Kidney (tissue), 14 donors: Measurements from ENCODE around the gene PPIL1. TPM values are rescaled to one million over a fixed set of nuclear protein-coding genes. Genes with fewer than 3 reads are reported as not detected.

Source experiments
- DNase-seq, 5 donors: peaks; one replicate each; pipeline ENCODE4 v3.0.0-alpha.2; 2013 to 2020
- FAIRE-seq: peaks from 2 replicates; lab custom pipeline; 2012; peaks lifted over from hg19 to GRCh38; lab: Jason Lieb, UNC
- H3K27ac ChIP-seq, 2 donors: one replicate each; pipeline ENCODE4 v1.7.0; 2013; ENCODE audit warnings: low read depth in 2 of 2, low read length in 2 of 2, inconsistent platforms in 1 of 2
- H3K27me3 ChIP-seq: one replicate; pipeline ENCODE4 v1.7.1; 2013; ENCODE audit warnings: low read length, inconsistent platforms; ENCODE audit not compliant: control insufficient read depth, insufficient read depth
- H3K36me3 ChIP-seq, 3 donors: one replicate each; pipeline versions ENCODE4 v1.7.0 to v1.7.1; 2013; ENCODE audit warnings: low read length in 3 of 3, control low read depth in 1 of 3, inconsistent platforms in 1 of 3; ENCODE audit not compliant: insufficient read depth in 3 of 3, control insufficient read depth in 2 of 3
- H3K4me1 ChIP-seq, 3 donors: one replicate each; pipeline versions ENCODE4 v1.7.0 to v1.7.1; 2013; ENCODE audit warnings: low read length in 3 of 3, inconsistent platforms in 1 of 3, low read depth in 1 of 3; ENCODE audit not compliant: control insufficient read depth in 2 of 3, insufficient read depth in 2 of 3
- H3K4me3 ChIP-seq, 3 donors: one replicate each; pipeline versions ENCODE4 v1.7.0 to v1.8.1; 2013; ENCODE audit warnings: low read length in 3 of 3, control low read depth in 1 of 3, inconsistent platforms in 1 of 3
- H3K9ac ChIP-seq, 3 donors: one replicate each; pipeline versions ENCODE4 v1.7.0 to v1.7.1; 2013; ENCODE audit warnings: low read length in 3 of 3, control low read depth in 1 of 3, inconsistent platforms in 1 of 3
- H3K9me3 ChIP-seq, 3 donors: one replicate each; pipeline versions ENCODE4 v1.7.0 to v1.7.1; 2013; ENCODE audit warnings: low read length in 3 of 3, control low read depth in 1 of 3, inconsistent platforms in 1 of 3; ENCODE audit not compliant: control insufficient read depth in 2 of 3, insufficient read depth in 1 of 3
- CTCF ChIP-seq: IDR thresholded peaks from 3 replicates; pipeline ENCODE4 v1.5.1; 2012; ENCODE audit warnings: mild to moderate bottlenecking, moderate library complexity, borderline replicate concordance; ENCODE audit not compliant: insufficient read depth; ENCODE audit errors: extremely low read depth
- intact Hi-C: fragments of 100-400 bp; cut with DNase I; formaldehyde crosslinking; loops from one replicate; pipeline ENCODE4 v1.11.1; 2022
- polyA plus RNA-seq: library from polyadenylated mRNA; stranded (reverse); fragments of 350-450 nt; fragmentation: Illumina TruSeq; extraction: RNeasy Lipid Tissue Mini Kit (QIAGEN cat#74804); gene quantifications from one replicate; pipeline ENCODE4 v1.2.3, GENCODE V29; 2014; ENCODE audit warnings: low read depth, low replicate concordance; ENCODE audit not compliant: insufficient read depth
- total RNA-seq: library from RNA; stranded (reverse); fragmentation: NEBNext Ultra II Directional; extraction: Animal tissue kit (Norgen Biotek cat#: 25700); gene quantifications from one replicate; pipeline ENCODE4 v1.2.1, GENCODE V29; 2021
- donor health status: control.
- donor health status: control.
- donor health status: control.
- donor health status: control.
- donor health status: control.
- donor health status: DM: yes; HTN: yes; CAD: no.
- donor health status: Normal renal cell carcinoma (clear cell type).

PPIL1 gene
- total and polyA plus RNA-seq, 2 donors from 2014 or later, result 21.3 to 40.1 TPM

GRCh38 chr6:36824253-36824652 lies 50.4 kb downstream of the PPIL1 start:
- no peak overlapping the region for H3K9ac ChIP-seq
- FAIRE-seq, result no peak

GRCh38 chr6:36823421-36824096 lies 51.0 kb downstream of the PPIL1 start:
- H3K36me3 ChIP-seq, result no peaks in the 10 kb centered on the region
- H3K9ac ChIP-seq, result peak overlapping the region in 1 of 3 donors; percentile 29
- no peaks in the 10 kb centered on the region for H3K9me3 ChIP-seq
- H3K4me1 ChIP-seq, result peaks cover 0 to 31% (median 17%) of the 10 kb centered on the region in 3 donors
- FAIRE-seq, result no peak
- H3K4me3 ChIP-seq, result no peak overlapping the region
- no peak for DNase-seq
- no peak for TF ChIP-seq CTCF
- no peaks in the 10 kb centered on the region for H3K27me3 ChIP-seq
- H3K27ac ChIP-seq, result peak overlapping the region; percentile 25 to 80
- intact Hi-C loops, result no loop called here

More at GRCh38 chr6:36824253-36824652, 50.4 kb downstream of the PPIL1 start:
- no peaks in the 10 kb centered on the region for H3K9me3 ChIP-seq
- H3K4me1 ChIP-seq, result peaks cover 0 to 31% (median 16%) of the 10 kb centered on the region in 3 donors
- intact Hi-C loops, result no loop called here
- DNase-seq, result no peak
- no peaks in the 10 kb centered on the region for H3K36me3 ChIP-seq
- H3K27ac ChIP-seq, result peak overlapping the region; percentile 25 to 80
- no peak for TF ChIP-seq CTCF
- no peak overlapping the region for H3K4me3 ChIP-seq
- H3K27me3 ChIP-seq, result no peaks in the 10 kb centered on the region

GRCh38 chr6:36822506-36823269 lies 51.9 kb downstream of the PPIL1 start:
- peak overlapping the region in 1 of 3 donors; percentile 31 for H3K9ac ChIP-seq
- H3K27me3 ChIP-seq, result no peaks in the 10 kb centered on the region
- FAIRE-seq (no peak), DNase-seq (no peak)
- H3K36me3 ChIP-seq, result no peaks in the 10 kb centered on the region
- no peak for TF ChIP-seq CTCF
- H3K9me3 ChIP-seq, result no peaks in the 10 kb centered on the region
- peaks cover 0 to 31% (median 21%) of the 10 kb centered on the region in 3 donors for H3K4me1 ChIP-seq
- intact Hi-C loops, result no loop called here
- no peak overlapping the region for H3K4me3 ChIP-seq
- peak overlapping the region; percentile 63 to 80 for H3K27ac ChIP-seq
